ENCODE measurements around the gene TLNRD1.

DNA sequence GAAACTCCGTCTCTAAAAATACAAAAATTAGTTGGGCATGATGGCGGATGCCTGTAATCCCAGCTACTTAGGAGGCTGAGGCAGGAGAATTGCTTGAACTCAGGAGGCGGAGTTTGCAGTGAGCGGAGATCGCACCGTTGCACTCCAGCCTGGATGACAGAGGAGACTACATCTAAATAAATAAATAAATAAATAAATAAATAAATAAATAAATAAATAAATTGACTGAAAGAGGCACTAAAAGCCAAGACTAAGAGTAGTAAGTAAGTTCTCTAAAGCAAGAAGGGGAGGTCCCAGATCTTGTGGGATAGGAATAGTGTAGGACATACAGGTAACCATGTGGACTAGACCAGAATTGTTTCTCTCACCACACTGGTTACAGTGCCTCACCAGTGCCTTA lies 40.0 kb downstream of the TLNRD1 start:
- TF ChIP-seq, protein P1, sequence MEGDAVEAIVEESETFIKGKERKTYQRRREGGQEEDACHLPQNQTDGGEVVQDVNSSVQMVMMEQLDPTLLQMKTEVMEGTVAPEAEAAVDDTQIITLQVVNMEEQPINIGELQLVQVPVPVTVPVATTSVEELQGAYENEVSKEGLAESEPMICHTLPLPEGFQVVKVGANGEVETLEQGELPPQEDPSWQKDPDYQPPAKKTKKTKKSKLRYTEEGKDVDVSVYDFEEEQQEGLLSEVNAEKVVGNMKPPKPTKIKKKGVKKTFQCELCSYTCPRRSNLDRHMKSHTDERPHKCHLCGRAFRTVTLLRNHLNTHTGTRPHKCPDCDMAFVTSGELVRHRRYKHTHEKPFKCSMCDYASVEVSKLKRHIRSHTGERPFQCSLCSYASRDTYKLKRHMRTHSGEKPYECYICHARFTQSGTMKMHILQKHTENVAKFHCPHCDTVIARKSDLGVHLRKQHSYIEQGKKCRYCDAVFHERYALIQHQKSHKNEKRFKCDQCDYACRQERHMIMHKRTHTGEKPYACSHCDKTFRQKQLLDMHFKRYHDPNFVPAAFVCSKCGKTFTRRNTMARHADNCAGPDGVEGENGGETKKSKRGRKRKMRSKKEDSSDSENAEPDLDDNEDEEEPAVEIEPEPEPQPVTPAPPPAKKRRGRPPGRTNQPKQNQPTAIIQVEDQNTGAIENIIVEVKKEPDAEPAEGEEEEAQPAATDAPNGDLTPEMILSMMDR (conservative IDR thresholded peaks at IDR 0.05) = no peak
- no peak for TF ChIP-seq EZH2 (IDR thresholded peaks at IDR 0.05; ENCODE audit: low read depth)

Measured in PC-9 (cell line).